HEK293 (cell line): ENCODE measurements around the gene STAT3.
A peak's percentile ranks its signal among the peaks of the same experiment; 100 is the strongest.

Experiments used
- ELK4 ChIP-seq: IDR thresholded peaks from 2 replicates; pipeline ENCODE4 v1.6.1; 2011; ENCODE audit warnings: mild to moderate bottlenecking, low read depth, low read length, borderline replicate concordance
- FEZF1 ChIP-seq: fragments of 450-650 bp; formaldehyde crosslinking; IDR thresholded peaks from 2 replicates; pipeline ENCODE4 v1.5.1; 2016; ENCODE audit warnings: missing biosample characterization, missing genetic modification characterization
- GLI4 ChIP-seq: fragments of 450-650 bp; formaldehyde crosslinking; IDR thresholded peaks from 2 replicates; pipeline ENCODE4 v1.5.1; 2016; ENCODE audit warnings: missing biosample characterization, missing genetic modification characterization
- INSM2 ChIP-seq: fragments of 450-650 bp; formaldehyde crosslinking; IDR thresholded peaks from 2 replicates; pipeline ENCODE4 v1.5.1; 2016; ENCODE audit warnings: missing biosample characterization, missing genetic modification characterization
- KLF16 ChIP-seq: fragments of 450-650 bp; formaldehyde crosslinking; IDR thresholded peaks from 2 replicates; pipeline ENCODE4 v1.5.1; 2017; ENCODE audit warnings: missing biosample characterization, missing genetic modification characterization
- KLF7 ChIP-seq: fragments of 450-650 bp; formaldehyde crosslinking; IDR thresholded peaks from 2 replicates; pipeline ENCODE4 v1.5.1; 2016; ENCODE audit warnings: missing biosample characterization, missing genetic modification characterization, borderline replicate concordance
- KLF8 ChIP-seq: fragments of 450-650 bp; formaldehyde crosslinking; IDR thresholded peaks from 2 replicates; pipeline ENCODE4 v1.5.1; 2016; ENCODE audit warnings: missing biosample characterization, missing genetic modification characterization
- PRDM1 ChIP-seq: fragments of 450-650 bp; formaldehyde crosslinking; IDR thresholded peaks from 2 replicates; pipeline ENCODE4; 2016; ENCODE audit warnings: missing biosample characterization, missing genetic modification characterization
- SP7 ChIP-seq: fragments of 450-650 bp; formaldehyde crosslinking; IDR thresholded peaks from 2 replicates; pipeline ENCODE4 v1.5.1; 2016; ENCODE audit warnings: missing biosample characterization, missing genetic modification characterization
- ZBTB10 ChIP-seq: fragments of 450-650 bp; formaldehyde crosslinking; IDR thresholded peaks from 2 replicates; pipeline ENCODE4 v1.5.1; 2016; ENCODE audit warnings: missing biosample characterization, missing genetic modification characterization
- ZBTB44 ChIP-seq: fragments of 450-650 bp; IDR thresholded peaks from 2 replicates; pipeline ENCODE4 v1.5.1; 2018; ENCODE audit warnings: missing biosample characterization, mild to moderate bottlenecking, missing genetic modification characterization
- ZEB2 ChIP-seq: fragments of 450-650 bp; formaldehyde crosslinking; IDR thresholded peaks from 2 replicates; pipeline ENCODE4 v1.5.1; 2016; ENCODE audit warnings: missing biosample characterization, missing genetic modification characterization
- ZNF140 ChIP-seq: fragments of 450-650 bp; formaldehyde crosslinking; IDR thresholded peaks from 2 replicates; pipeline ENCODE4 v1.5.1; 2016; ENCODE audit warnings: missing biosample characterization, missing genetic modification characterization
- ZNF16 ChIP-seq: fragments of 450-650 bp; formaldehyde crosslinking; IDR thresholded peaks from 2 replicates; pipeline ENCODE4 v1.5.1; 2016; ENCODE audit warnings: low read depth, missing biosample characterization, missing genetic modification characterization
- ZNF2 ChIP-seq: fragments of 450-650 bp; formaldehyde crosslinking; IDR thresholded peaks from 2 replicates; pipeline ENCODE4 v1.5.1; 2016; ENCODE audit warnings: missing biosample characterization, missing genetic modification characterization
- ZNF24 ChIP-seq: fragments of 450-650 bp; formaldehyde crosslinking; IDR thresholded peaks from 2 replicates; pipeline ENCODE4 v1.5.1; 2016; ENCODE audit warnings: missing biosample characterization, missing genetic modification characterization
- ZNF248 ChIP-seq: fragments of 450-650 bp; formaldehyde crosslinking; IDR thresholded peaks from 2 replicates; pipeline ENCODE4 v1.5.1; 2017; ENCODE audit warnings: missing biosample characterization, missing genetic modification characterization
- ZNF426 ChIP-seq: fragments of 450-650 bp; formaldehyde crosslinking; IDR thresholded peaks from 2 replicates; pipeline ENCODE4 v1.5.1; 2017; ENCODE audit warnings: missing biosample characterization, missing genetic modification characterization, mild to moderate bottlenecking, inconsistent platforms, moderate library complexity
- ZNF488 ChIP-seq: fragments of 450-650 bp; formaldehyde crosslinking; IDR thresholded peaks from 2 replicates; pipeline ENCODE4 v1.5.1; 2016; ENCODE audit warnings: missing biosample characterization, missing genetic modification characterization
- ZNF530 ChIP-seq: fragments of 450-650 bp; formaldehyde crosslinking; IDR thresholded peaks from 2 replicates; pipeline ENCODE4 v1.5.1; 2016; ENCODE audit warnings: low read depth, missing biosample characterization, missing genetic modification characterization
- ZNF561 ChIP-seq: fragments of 450-650 bp; IDR thresholded peaks from 2 replicates; pipeline ENCODE4 v1.5.1; 2018; ENCODE audit warnings: missing biosample characterization, missing genetic modification characterization, borderline replicate concordance
- ZNF626 ChIP-seq: fragments of 450-650 bp; sonication (Bioruptor Pico); formaldehyde crosslinking; IDR thresholded peaks from 2 replicates; pipeline ENCODE4 v1.5.1; 2018; ENCODE audit warnings: missing biosample characterization, missing genetic modification characterization, inconsistent platforms
- ZNF645 ChIP-seq: fragments of 450-650 bp; formaldehyde crosslinking; IDR thresholded peaks from 2 replicates; pipeline ENCODE4; 2016; ENCODE audit warnings: missing biosample characterization, missing genetic modification characterization
- ZNF654 ChIP-seq: fragments of 450-650 bp; formaldehyde crosslinking; IDR thresholded peaks from 2 replicates; pipeline ENCODE4 v1.5.1; 2016; ENCODE audit warnings: low read depth, missing biosample characterization, missing genetic modification characterization
- ZNF658 ChIP-seq: fragments of 450-650 bp; formaldehyde crosslinking; IDR thresholded peaks from 2 replicates; pipeline ENCODE4; 2016; ENCODE audit warnings: missing biosample characterization, missing genetic modification characterization
- ZNF664 ChIP-seq: fragments of 450-650 bp; formaldehyde crosslinking; IDR thresholded peaks from 2 replicates; pipeline ENCODE4 v1.5.1; 2016; ENCODE audit warnings: missing biosample characterization, missing genetic modification characterization
- ZNF670 ChIP-seq: fragments of 450-650 bp; formaldehyde crosslinking; IDR thresholded peaks from 2 replicates; pipeline ENCODE4 v1.5.1; 2016; ENCODE audit warnings: missing biosample characterization, missing genetic modification characterization, low read depth
- ZNF701 ChIP-seq: fragments of 450-650 bp; formaldehyde crosslinking; IDR thresholded peaks from 2 replicates; pipeline ENCODE4 v1.5.1; 2016; ENCODE audit warnings: missing biosample characterization, missing genetic modification characterization
- ZNF777 ChIP-seq: fragments of 450-650 bp; formaldehyde crosslinking; IDR thresholded peaks from 2 replicates; pipeline ENCODE4 v1.5.1; 2017; ENCODE audit warnings: missing biosample characterization, missing genetic modification characterization, borderline replicate concordance
- ZNF791 ChIP-seq: fragments of 450-650 bp; formaldehyde crosslinking; IDR thresholded peaks from 2 replicates; pipeline ENCODE4 v1.5.1; 2016; ENCODE audit warnings: missing biosample characterization, missing genetic modification characterization
- ZNF837 ChIP-seq: fragments of 450-650 bp; formaldehyde crosslinking; IDR thresholded peaks from 2 replicates; pipeline ENCODE4 v1.5.1; 2016; ENCODE audit warnings: missing biosample characterization, missing genetic modification characterization
- ZNF843 ChIP-seq: fragments of 450-650 bp; formaldehyde crosslinking; IDR thresholded peaks from 2 replicates; pipeline ENCODE4 v1.5.1; 2016; ENCODE audit warnings: missing biosample characterization, missing genetic modification characterization

The STAT3 gene

GRCh38 chr17:42322382-42323267, 65.6 kb downstream of the STAT3 start (continued):
- TF ChIP-seq ZBTB10 (tag by site-specific recombination) (no peak), ZNF561 (tag by site-specific recombination) (peak; percentile 92), ZNF140 (tag by site-specific recombination) (no peak), ELK4 (no peak), ZBTB44 (tag by site-specific recombination) (0 out of 2 replicates have a peak, but pooled peaks have one; percentile 10), ZNF664 (tag by site-specific recombination) (no peak), ZNF626 (tag by site-specific recombination) (no peak), ZNF701 (no peak), ZNF777 (no peak), ZNF248 (tag by site-specific recombination) (no peak), ZNF658 (no peak), GLI4 (tag by site-specific recombination) (no peak), ZNF530 (no peak), KLF16 (tag by site-specific recombination) (0 out of 2 replicates have a peak, but pooled peaks have one; percentile 37), ZNF16 (tag by site-specific recombination) (no peak), ZNF2 (peak; percentile 71; the same call in 1 of the 2 replicates), ZNF654 (peak; percentile 99), PRDM1 (tag by site-specific recombination) (peak; percentile 96), ZNF24 (tag by site-specific recombination) (no peak), ZNF645 (tag by site-specific recombination) (no peak), ZNF791 (tag by site-specific recombination) (no peak), INSM2 (no peak), FEZF1 (tag by site-specific recombination) (no peak), ZNF488 (tag by site-specific recombination) (no peak), ZNF837 (tag by site-specific recombination) (no peak), ZNF843 (tag by site-specific recombination) (no peak), KLF7 (tag by site-specific recombination) (no peak), ZNF670 (no peak), ZNF426 (tag by site-specific recombination) (no peak), ZEB2 (tag by site-specific recombination) (no peak), SP7 (tag by site-specific recombination) (peak; percentile 74), KLF8 (tag by site-specific recombination) (peak; percentile 64)
